Mucosa of stomach (tissue), 1 donor: ENCODE results near the gene CALML5.

ENCODE experiments used
- H3K27me3 ChIP-seq: one replicate; pipeline ENCODE4 v1.7.0; 2013; ENCODE audit warnings: mild to moderate bottlenecking, low read length; ENCODE audit not compliant: control insufficient read depth, insufficient read depth
- H3K36me3 ChIP-seq: one replicate; pipeline ENCODE4 v1.7.0; 2013; ENCODE audit warnings: low read length; ENCODE audit not compliant: control insufficient read depth, insufficient read depth
- H3K4me1 ChIP-seq: one replicate; pipeline ENCODE4 v1.7.0; 2013; ENCODE audit warnings: mild to moderate bottlenecking, low read length; ENCODE audit not compliant: control insufficient read depth, insufficient read depth
- H3K4me3 ChIP-seq: one replicate; pipeline ENCODE4 v1.7.0; 2013; ENCODE audit warnings: low read length
- H3K9ac ChIP-seq: one replicate; pipeline ENCODE4 v1.7.0; 2013; ENCODE audit warnings: mild to moderate bottlenecking, low read length, moderate library complexity
- H3K9me3 ChIP-seq: one replicate; pipeline ENCODE4 v1.7.0; 2013; ENCODE audit warnings: mild to moderate bottlenecking, low read length, moderate library complexity; ENCODE audit not compliant: control insufficient read depth
- donor health status: Pancreatic carcinoma.

The CALML5 gene

GRCh38 chr10:5510281-5511072 lies 11.1 kb upstream of the CALML5 start:
- H3K9ac ChIP-seq: no peak overlapping the region
- peaks cover 22% of the 10 kb centered on the region for H3K4me1 ChIP-seq
- H3K9me3 ChIP-seq: no peaks in the 10 kb centered on the region
- no peak overlapping the region for H3K4me3 ChIP-seq
- H3K27me3 ChIP-seq: no peaks in the 10 kb centered on the region
- H3K36me3 ChIP-seq: no peaks in the 10 kb centered on the region

GRCh38 chr10:5509691-5510090 lies 10.3 kb upstream of the CALML5 start:
- H3K9me3 ChIP-seq: no peaks in the 10 kb centered on the region
- H3K36me3 ChIP-seq: no peaks in the 10 kb centered on the region
- peaks cover 27% of the 10 kb centered on the region for H3K4me1 ChIP-seq
- no peak overlapping the region for H3K4me3 ChIP-seq
- no peaks in the 10 kb centered on the region for H3K27me3 ChIP-seq
- no peak overlapping the region for H3K9ac ChIP-seq

- H3K36me3 ChIP-seq: no peaks in the 10 kb centered on the region
- no peak overlapping the region for H3K9ac ChIP-seq
- H3K9me3 ChIP-seq: no peaks in the 10 kb centered on the region
- H3K4me1 ChIP-seq: peaks cover 31% of the 10 kb centered on the region
- H3K27me3 ChIP-seq: no peaks in the 10 kb centered on the region
- no peak overlapping the region for H3K4me3 ChIP-seq
Observed at GRCh38 chr10:5509236-5509635, 9.9 kb upstream of the CALML5 start.

- Histone ChIP-seq H3K9ac (no peak overlapping the region), H3K4me3 (no peak overlapping the region), H3K4me1 (peaks cover 36% of the 10 kb centered on the region), H3K9me3 (no peaks in the 10 kb centered on the region), H3K36me3 (no peaks in the 10 kb centered on the region), H3K27me3 (no peaks in the 10 kb centered on the region)
Observed at GRCh38 chr10:5508786-5509185, 9.4 kb upstream of the CALML5 start.

- Histone ChIP-seq H3K4me3 (no peak overlapping the region), H3K36me3 (no peaks in the 10 kb centered on the region), H3K4me1 (peaks cover 42% of the 10 kb centered on the region), H3K9ac (no peak overlapping the region), H3K27me3 (no peaks in the 10 kb centered on the region), H3K9me3 (no peaks in the 10 kb centered on the region)
Observed at GRCh38 chr10:5508161-5508604, 8.8 kb upstream of the CALML5 start.

GRCh38 chr10:5507649-5508131 lies 8.3 kb upstream of the CALML5 start:
- no peak overlapping the region for H3K4me3 ChIP-seq
- no peaks in the 10 kb centered on the region for H3K27me3 ChIP-seq
- H3K4me1 ChIP-seq: peaks cover 47% of the 10 kb centered on the region
- H3K9ac ChIP-seq: no peak overlapping the region
- no peaks in the 10 kb centered on the region for H3K36me3 ChIP-seq
- no peaks in the 10 kb centered on the region for H3K9me3 ChIP-seq

GRCh38 chr10:5506751-5507648 lies 7.6 kb upstream of the CALML5 start:
- H3K9me3 ChIP-seq: no peaks in the 10 kb centered on the region
- H3K27me3 ChIP-seq: no peaks in the 10 kb centered on the region
- H3K9ac ChIP-seq: no peak overlapping the region
- peaks cover 52% of the 10 kb centered on the region for H3K4me1 ChIP-seq
- no peak overlapping the region for H3K4me3 ChIP-seq
- H3K36me3 ChIP-seq: no peaks in the 10 kb centered on the region

GRCh38 chr10:5506246-5506645 lies 6.9 kb upstream of the CALML5 start:
- Histone ChIP-seq H3K9ac (no peak overlapping the region), H3K4me1 (peaks cover 55% of the 10 kb centered on the region), H3K9me3 (no peaks in the 10 kb centered on the region), H3K4me3 (no peak overlapping the region), H3K36me3 (no peaks in the 10 kb centered on the region), H3K27me3 (no peaks in the 10 kb centered on the region)

GRCh38 chr10:5504146-5505072 lies 5.0 kb upstream of the CALML5 start:
- Histone ChIP-seq H3K9ac (no peak overlapping the region), H3K36me3 (no peaks in the 10 kb centered on the region), H3K4me1 (peaks cover 56% of the 10 kb centered on the region)

GRCh38 chr10:5503477-5503835 lies 4.1 kb upstream of the CALML5 start:
- no peaks in the 10 kb centered on the region for H3K27me3 ChIP-seq
- H3K9me3 ChIP-seq: no peaks in the 10 kb centered on the region
- H3K9ac ChIP-seq: no peak overlapping the region
- peaks cover 59% of the 10 kb centered on the region for H3K4me1 ChIP-seq
- no peaks in the 10 kb centered on the region for H3K36me3 ChIP-seq
- H3K4me3 ChIP-seq: no peak overlapping the region

More at GRCh38 chr10:5504146-5505072, 5.0 kb upstream of the CALML5 start:
- no peaks in the 10 kb centered on the region for H3K9me3 ChIP-seq
- no peaks in the 10 kb centered on the region for H3K27me3 ChIP-seq
- no peak overlapping the region for H3K4me3 ChIP-seq

- Histone ChIP-seq H3K27me3 (no peaks in the 10 kb centered on the region), H3K36me3 (no peaks in the 10 kb centered on the region), H3K9me3 (no peaks in the 10 kb centered on the region), H3K4me1 (peaks cover 59% of the 10 kb centered on the region), H3K9ac (no peak overlapping the region), H3K4me3 (no peak overlapping the region)
Observed at GRCh38 chr10:5502571-5503476, 3.5 kb upstream of the CALML5 start.
